WI38 (cell line): Measurements from ENCODE around the gene SRD5A1.

Experiments
- H3K4me3 ChIP-seq: 2 replicates; pipeline ENCODE4 v1.5.1; 2011; ENCODE audit warnings: low read depth, mild to moderate bottlenecking, control low read depth, low read length
- TF ChIP-seq, protein P1 (sequence below): IDR thresholded peaks from 2 replicates; pipeline ENCODE4 v1.5.1; 2012; ENCODE audit warnings: low read depth, mild to moderate bottlenecking, control low read depth, low read length

The SRD5A1 gene

DNA sequence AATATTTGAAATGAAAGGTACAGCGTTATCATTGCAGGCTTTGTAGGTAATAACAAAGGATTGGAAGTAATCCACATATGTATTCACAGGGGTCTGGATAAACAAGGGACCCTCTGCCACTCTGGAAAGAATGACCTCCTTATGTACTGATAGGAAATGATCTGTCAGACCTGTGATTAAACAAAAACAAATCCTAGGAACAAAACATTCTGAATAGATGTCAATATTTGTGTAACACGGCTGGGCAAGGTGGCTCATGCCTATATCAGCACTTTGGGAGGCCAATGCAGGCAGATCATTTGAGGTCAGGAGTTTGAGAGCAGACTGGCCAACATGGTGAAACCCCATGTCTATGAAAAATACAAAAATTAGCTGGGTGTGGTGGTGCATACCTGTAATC lies 42.7 kb upstream of the SRD5A1 start:
- H3K4me3 ChIP-seq = no peak overlapping the region
- TF ChIP-seq, protein P1, sequence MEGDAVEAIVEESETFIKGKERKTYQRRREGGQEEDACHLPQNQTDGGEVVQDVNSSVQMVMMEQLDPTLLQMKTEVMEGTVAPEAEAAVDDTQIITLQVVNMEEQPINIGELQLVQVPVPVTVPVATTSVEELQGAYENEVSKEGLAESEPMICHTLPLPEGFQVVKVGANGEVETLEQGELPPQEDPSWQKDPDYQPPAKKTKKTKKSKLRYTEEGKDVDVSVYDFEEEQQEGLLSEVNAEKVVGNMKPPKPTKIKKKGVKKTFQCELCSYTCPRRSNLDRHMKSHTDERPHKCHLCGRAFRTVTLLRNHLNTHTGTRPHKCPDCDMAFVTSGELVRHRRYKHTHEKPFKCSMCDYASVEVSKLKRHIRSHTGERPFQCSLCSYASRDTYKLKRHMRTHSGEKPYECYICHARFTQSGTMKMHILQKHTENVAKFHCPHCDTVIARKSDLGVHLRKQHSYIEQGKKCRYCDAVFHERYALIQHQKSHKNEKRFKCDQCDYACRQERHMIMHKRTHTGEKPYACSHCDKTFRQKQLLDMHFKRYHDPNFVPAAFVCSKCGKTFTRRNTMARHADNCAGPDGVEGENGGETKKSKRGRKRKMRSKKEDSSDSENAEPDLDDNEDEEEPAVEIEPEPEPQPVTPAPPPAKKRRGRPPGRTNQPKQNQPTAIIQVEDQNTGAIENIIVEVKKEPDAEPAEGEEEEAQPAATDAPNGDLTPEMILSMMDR = no peak

DNA sequence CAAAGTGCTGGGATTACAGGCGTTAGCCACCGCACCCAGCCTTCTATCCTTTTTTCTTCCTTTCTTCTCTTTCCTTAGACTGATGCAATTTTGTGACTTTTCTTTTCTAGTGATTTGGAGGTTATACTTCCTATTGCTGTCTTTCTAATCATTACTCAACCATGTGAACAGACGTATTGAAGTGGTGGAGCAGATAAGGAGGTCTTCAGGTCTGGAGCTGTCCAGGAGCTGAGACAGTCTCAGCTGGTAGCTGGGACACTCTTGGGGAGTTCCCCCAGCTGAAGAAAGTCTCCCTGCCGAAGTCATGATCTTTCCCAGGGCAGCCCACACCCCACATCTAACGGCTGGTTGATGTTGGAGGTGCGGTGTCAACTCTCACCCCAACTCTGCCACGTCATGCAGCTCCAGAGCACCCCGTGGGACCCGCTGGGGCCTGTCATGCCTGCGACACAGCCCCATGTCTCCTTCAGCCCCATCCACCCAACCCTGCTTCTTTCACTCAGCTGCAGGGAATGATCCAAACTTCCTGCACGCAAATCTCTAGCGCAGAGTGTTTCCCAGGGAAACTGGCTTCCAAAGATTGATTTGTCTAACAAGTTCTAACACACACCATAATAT lies 41.5 kb upstream of the SRD5A1 start:
- TF ChIP-seq, protein P1 = no peak
- no peak overlapping the region for H3K4me3 ChIP-seq

DNA sequence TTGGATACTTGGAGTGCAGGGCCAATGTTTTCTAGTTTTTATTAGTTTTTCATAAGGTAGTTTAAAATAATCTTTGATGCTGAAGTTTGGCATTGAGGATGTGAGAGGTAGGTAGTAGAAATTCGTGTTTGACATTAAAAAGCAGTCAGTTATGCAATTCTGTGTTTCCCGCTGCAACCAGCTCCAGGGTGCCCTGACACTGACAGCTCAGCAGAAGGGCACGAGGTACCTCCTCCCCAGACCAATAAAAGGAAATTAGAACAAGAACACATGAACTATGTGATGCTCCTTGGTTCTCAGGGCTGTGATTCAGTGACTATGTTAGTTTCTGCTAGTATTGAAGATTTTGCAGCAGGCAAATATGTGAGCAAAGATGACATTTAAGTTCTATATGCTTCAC lies 40.6 kb upstream of the SRD5A1 start:
- no peak overlapping the region for H3K4me3 ChIP-seq
- TF ChIP-seq, protein P1 = no peak

DNA sequence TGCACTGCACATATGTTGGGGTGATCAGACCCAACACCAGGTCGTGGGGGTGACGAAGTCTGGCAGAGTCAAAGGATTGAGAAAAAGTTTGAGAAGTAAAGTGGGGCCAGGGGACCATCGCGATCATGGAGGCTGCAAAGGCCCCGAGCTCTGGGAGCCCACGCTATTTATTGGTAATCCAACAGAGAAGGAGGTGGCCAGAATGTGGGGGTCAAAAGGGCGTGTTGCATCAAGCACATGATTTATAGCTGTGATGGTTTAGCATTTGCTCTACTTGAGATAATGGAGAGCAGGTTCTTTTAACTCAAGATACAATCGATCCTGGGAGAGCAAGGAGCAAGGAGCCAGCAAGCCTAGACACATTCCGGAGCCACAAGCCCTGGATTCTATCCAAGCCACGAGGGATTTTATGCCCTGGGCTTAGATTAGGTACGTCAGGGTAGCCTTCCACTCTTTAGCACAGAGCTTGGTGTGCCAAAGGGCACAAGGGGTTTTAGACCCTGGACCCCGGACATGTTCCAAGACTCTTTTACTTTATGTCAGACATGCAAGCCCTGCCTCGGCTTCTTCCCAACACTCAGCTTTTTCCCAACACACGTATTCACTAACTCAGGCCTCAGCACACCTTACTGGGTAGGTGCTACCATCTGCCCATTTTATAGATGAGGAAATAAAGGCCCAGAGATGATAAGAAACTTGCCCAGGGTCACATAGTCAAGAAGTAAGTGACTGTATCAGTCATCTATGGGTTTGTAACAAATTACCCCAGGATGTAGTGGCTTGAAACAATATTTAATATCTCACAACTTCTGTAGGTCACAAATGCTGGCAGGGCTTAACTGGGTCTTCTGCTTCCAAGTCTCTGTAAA lies 39.9 kb upstream of the SRD5A1 start:
- H3K4me3 ChIP-seq = no peak overlapping the region
- TF ChIP-seq, protein P1 = no peak

DNA sequence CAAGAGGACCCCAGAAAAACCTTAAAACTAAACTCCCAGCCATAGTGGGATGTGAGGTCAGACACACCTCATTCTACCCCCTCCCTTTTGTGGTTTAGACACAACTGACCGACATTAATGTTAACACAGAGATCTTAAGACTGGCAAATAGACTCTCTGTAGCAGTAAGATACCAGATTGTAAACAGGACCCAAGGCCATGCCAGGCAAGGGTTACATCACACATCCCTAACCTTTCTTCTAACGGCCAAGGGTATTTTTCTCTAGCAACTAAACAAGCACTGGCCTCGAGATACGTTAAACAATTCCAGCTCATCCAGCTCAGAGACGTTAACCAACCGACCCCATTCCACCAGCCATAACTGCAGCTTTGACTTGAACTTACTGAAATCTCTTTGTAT lies 39.2 kb upstream of the SRD5A1 start:
- H3K4me3 ChIP-seq = no peak overlapping the region
- TF ChIP-seq, protein P1 = no peak

DNA sequence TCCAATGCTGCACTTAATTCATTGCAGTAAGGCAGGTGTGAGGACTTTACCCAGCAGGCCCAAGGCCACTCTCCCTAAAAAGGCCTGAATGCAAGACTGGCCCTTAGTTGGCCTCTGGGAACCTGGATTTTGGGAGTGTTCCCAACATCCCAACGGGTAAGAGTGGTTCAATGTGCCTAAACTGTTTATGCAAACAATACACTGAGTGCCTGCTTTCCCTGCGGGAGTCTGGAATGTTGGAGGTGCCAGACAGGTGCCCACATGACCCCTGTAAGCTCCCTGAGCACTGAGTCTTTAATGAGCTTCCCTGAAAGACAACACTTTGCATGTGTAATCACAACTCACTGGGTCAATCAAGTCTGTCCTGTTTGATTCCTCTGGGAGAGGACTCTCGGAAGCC lies 37.8 kb upstream of the SRD5A1 start:
- H3K4me3 ChIP-seq = no peak overlapping the region
- TF ChIP-seq, protein P1 = no peak

DNA sequence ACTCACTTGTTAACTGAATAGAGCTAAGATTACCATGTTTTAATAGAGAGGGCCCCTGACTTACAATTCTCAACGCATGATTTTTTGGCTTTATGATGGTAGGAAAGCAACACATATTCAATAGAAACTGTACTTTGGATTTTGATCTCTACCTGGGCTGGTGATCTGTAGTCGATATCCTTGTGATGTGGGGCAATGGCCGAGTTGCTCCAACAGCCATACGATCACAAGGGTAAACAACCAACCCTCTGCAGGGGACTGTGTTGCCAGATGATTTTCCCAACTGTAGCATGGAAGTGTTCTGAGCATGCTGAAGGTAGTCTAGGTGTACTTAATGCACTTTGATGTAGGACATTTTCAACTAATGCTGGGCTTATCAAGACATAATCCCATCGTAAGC lies 36.9 kb upstream of the SRD5A1 start:
- TF ChIP-seq, protein P1 = no peak
- no peak overlapping the region for H3K4me3 ChIP-seq
